Lung (tissue), 12 donors: ENCODE data around the gene SLC47A1. TPM values are rescaled to one million over a fixed set of nuclear protein-coding genes. Genes with fewer than 3 reads are reported as not detected.
"Not testable (repeated sequence)": the region's sequence is repeated elsewhere in the genome, so short reads cannot be mapped to it uniquely, and the experiment has no call there.

Source experiments
- ATAC-seq: fragments of 200-7000 bp; cut with Tn5 transposase; one replicate; pipeline ENCODE4 v1.9.1; 2020; ENCODE audit warnings: moderate number of reproducible peaks; ENCODE audit not compliant: insufficient read depth, low FRiP score
- DNase-seq, 3 donors: peaks; one replicate each; pipeline ENCODE4 v3.0.0-alpha.2; 2013 to 2017
- H3K27ac ChIP-seq, 2 donors: one replicate each; pipeline ENCODE4 v1.5.1; 2013; ENCODE audit warnings: mild to moderate bottlenecking in 2 of 2, moderate library complexity in 2 of 2, control low read depth in 1 of 2, inconsistent platforms in 1 of 2, low read depth in 1 of 2, low read length in 1 of 2
- H3K27me3 ChIP-seq, 3 donors: one replicate each; pipeline ENCODE4 v1.5.1; 2013; ENCODE audit warnings: low read length in 2 of 3; ENCODE audit not compliant: control insufficient read depth in 3 of 3, insufficient read depth in 3 of 3
- H3K36me3 ChIP-seq, 4 donors: one replicate each; pipeline ENCODE4 v1.5.1; 2013; ENCODE audit warnings: low read length in 4 of 4, mild to moderate bottlenecking in 1 of 4, moderate library complexity in 1 of 4; ENCODE audit not compliant: control insufficient read depth in 4 of 4, insufficient read depth in 4 of 4
- H3K4me1 ChIP-seq, 5 donors: one replicate each; pipeline ENCODE4 v1.5.1; 2013; ENCODE audit warnings: low read length in 5 of 5, mild to moderate bottlenecking in 2 of 5, moderate library complexity in 1 of 5; ENCODE audit not compliant: control insufficient read depth in 5 of 5, insufficient read depth in 5 of 5
- H3K4me3 ChIP-seq: one replicate; pipeline ENCODE4 v1.5.1; 2013; ENCODE audit warnings: mild to moderate bottlenecking, control low read depth, moderate library complexity
- H3K9ac ChIP-seq, 2 donors: one replicate each; pipeline ENCODE4 v1.5.1; 2013; ENCODE audit warnings: low read length in 2 of 2, control low read depth in 1 of 2; ENCODE audit not compliant: insufficient read depth in 1 of 2
- H3K9me3 ChIP-seq, 4 donors: one replicate each; pipeline ENCODE4 v1.5.1; 2013; ENCODE audit warnings: low read length in 3 of 4, mild to moderate bottlenecking in 1 of 4, moderate library complexity in 1 of 4; ENCODE audit not compliant: control insufficient read depth in 4 of 4, insufficient read depth in 3 of 4
- CTCF ChIP-seq: IDR thresholded peaks from 2 replicates; pipeline ENCODE4 v1.5.1; 2012; ENCODE audit warnings: mild to moderate bottlenecking; ENCODE audit errors: control extremely low read depth, extremely low read depth
- WGBS, 2 donors: extraction: QIAGEN DNeasy Blood & Tissue Kit; methylation state at CpG; one replicate each; pipeline ENCODE4 v1.1.7; 2013; 5-methylcytosine and 5-hydroxymethylcytosine counted together
- polyA plus RNA-seq, 2 donors: library from polyadenylated mRNA; stranded (reverse); fragments of 200-250 nt; gene quantifications; one replicate each; pipeline ENCODE4 v1.2.1, GENCODE V29; 2013
- total RNA-seq, 2 donors: library from RNA; depleted of rRNA in 1 of 2; stranded (reverse); fragments of >200 nt in 1 of 2; gene quantifications; one replicate each; pipeline ENCODE4 v1.2.1, GENCODE V29; 2014 to 2021
- donor health status: control.
- donor health status: control.
- donor health status: Bipolar disorder and iron deficiency.
- donor health status: healthy.
- donor health status: DM: yes; HTN: yes; CAD: no.

The SLC47A1 gene
- total and polyA plus RNA-seq, 4 donors: 0.74 to 9.4 (median 2.3) TPM

GRCh38 chr17:19495828-19496528, 37.7 kb upstream of the SLC47A1 start:
- Histone ChIP-seq H3K36me3 (no peaks in the 10 kb centered on the region), H3K27ac (no peak overlapping the region), H3K27me3 (no peaks in the 10 kb centered on the region), H3K4me3 (no peak overlapping the region), H3K9ac (no peak overlapping the region), H3K4me1 (peaks cover 0 to 2% (median 0%) of the 10 kb centered on the region in 5 donors), H3K9me3 (no peaks in the 10 kb centered on the region)
- 93 to 94% methylated on average over 6 of the region's 6 CpGs for WGBS, 2 donors
- TF ChIP-seq CTCF: no peak
- no peak for ATAC-seq
- no peak for DNase-seq

- Histone ChIP-seq H3K27ac (no peak overlapping the region), H3K9me3 (no peaks in the 10 kb centered on the region), H3K36me3 (no peaks in the 10 kb centered on the region), H3K9ac (no peak overlapping the region), H3K4me3 (no peak overlapping the region), H3K27me3 (no peaks in the 10 kb centered on the region), H3K4me1 (peaks cover 0 to 5% (median 0%) of the 10 kb centered on the region in 5 donors)
- no peak for TF ChIP-seq CTCF
- ATAC-seq (no peak), DNase-seq (no peak)
These were observed 36.0 kb upstream of the SLC47A1 start for GRCh38 chr17:19497624-19498023.

DNA sequence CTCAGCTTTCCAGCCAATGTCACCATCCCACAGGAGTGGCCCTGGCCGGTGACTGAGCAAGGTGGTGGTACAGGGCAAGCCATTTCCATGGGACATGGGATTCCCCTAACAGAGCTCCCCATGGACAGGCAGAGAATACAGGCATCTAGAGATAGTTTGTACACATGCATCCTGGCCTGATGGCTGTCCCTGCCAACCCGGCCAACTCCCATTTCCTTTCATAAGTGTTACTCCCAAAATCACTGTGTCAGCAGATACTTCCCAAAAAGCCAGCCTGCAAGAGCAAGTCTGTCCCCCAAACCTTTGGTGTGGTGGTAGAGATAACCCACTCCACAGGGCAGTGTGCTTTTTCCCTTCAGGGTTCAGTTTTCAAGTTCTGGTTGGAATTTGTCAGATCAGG, 32.4 kb upstream of the SLC47A1 start:
- Histone ChIP-seq H3K36me3 (no peaks in the 10 kb centered on the region), H3K4me1 (peaks cover 0 to 5% (median 1%) of the 10 kb centered on the region in 5 donors), H3K4me3 (no peak overlapping the region), H3K27me3 (no peaks in the 10 kb centered on the region), H3K9me3 (no peaks in the 10 kb centered on the region), H3K27ac (no peak overlapping the region), H3K9ac (no peak overlapping the region)
- peak in 1 of 3 donors; percentile 55 for DNase-seq
- 58 to 75% methylated on average over 2 of the region's 2 CpGs for WGBS, 2 donors
- no peak for TF ChIP-seq CTCF
- ATAC-seq: no peak

- ATAC-seq (no peak), DNase-seq (no peak)
- no peak overlapping the region for H3K4me3 ChIP-seq
- no peaks in the 10 kb centered on the region for H3K27me3 ChIP-seq
- no peak overlapping the region for H3K27ac ChIP-seq
- no peaks in the 10 kb centered on the region for H3K36me3 ChIP-seq
- 71 to 74% methylated on average over 9 of the region's 9 CpGs for WGBS, 2 donors
- no peak for TF ChIP-seq CTCF
- no peak overlapping the region for H3K9ac ChIP-seq
- H3K9me3 ChIP-seq: no peaks in the 10 kb centered on the region
- H3K4me1 ChIP-seq: peaks cover 0 to 5% (median 1%) of the 10 kb centered on the region in 5 donors
These were observed 31.1 kb upstream of the SLC47A1 start for GRCh38 chr17:19502517-19502916.

- DNase-seq, H3K9ac ChIP-seq, H3K4me3 ChIP-seq, H3K36me3 ChIP-seq, H3K27ac ChIP-seq, ATAC-seq, H3K4me1 ChIP-seq, H3K27me3 ChIP-seq, H3K9me3 ChIP-seq: not testable (repeated sequence)
- WGBS, 2 donors: 69 to 71% methylated on average over 2 of the region's 4 CpGs
These were observed 28.1 kb upstream of the SLC47A1 start for GRCh38 chr17:19505561-19505960.
